Hematopoietic multipotent progenitor cell treated with erythropoietin and hydrocortisone succinate and interleukin-3 and kit ligand, for 8 days (in vitro differentiated cells): ENCODE results near the gene CCDC116.
"Not testable (repeated sequence)": the region's sequence is repeated elsewhere in the genome, so short reads cannot be mapped to it uniquely, and the experiment has no call there.

Source experiments
- DNase-seq: peaks from one replicate; pipeline ENCODE4 v3.0.0-alpha.2; 2015

The CCDC116 gene

DNA sequence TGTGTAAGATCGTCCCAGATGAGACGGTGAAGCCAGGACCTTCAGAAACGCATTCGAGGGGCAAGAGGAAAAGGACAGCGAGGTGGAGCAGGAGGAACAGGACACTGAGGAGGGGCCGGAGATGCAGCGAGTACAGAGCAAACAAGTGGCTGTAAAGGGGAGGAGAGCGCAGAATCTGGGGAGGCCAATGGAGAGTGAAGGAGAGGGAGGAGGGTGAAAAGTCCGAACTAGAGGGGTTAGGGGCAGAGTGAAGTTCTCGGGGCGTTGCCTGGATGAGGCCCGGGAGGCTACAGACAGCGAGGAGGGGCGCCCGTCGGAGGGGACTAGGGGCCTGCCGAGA lies 24.4 kb downstream of the CCDC116 start:
- DNase-seq: no peak

DNA sequence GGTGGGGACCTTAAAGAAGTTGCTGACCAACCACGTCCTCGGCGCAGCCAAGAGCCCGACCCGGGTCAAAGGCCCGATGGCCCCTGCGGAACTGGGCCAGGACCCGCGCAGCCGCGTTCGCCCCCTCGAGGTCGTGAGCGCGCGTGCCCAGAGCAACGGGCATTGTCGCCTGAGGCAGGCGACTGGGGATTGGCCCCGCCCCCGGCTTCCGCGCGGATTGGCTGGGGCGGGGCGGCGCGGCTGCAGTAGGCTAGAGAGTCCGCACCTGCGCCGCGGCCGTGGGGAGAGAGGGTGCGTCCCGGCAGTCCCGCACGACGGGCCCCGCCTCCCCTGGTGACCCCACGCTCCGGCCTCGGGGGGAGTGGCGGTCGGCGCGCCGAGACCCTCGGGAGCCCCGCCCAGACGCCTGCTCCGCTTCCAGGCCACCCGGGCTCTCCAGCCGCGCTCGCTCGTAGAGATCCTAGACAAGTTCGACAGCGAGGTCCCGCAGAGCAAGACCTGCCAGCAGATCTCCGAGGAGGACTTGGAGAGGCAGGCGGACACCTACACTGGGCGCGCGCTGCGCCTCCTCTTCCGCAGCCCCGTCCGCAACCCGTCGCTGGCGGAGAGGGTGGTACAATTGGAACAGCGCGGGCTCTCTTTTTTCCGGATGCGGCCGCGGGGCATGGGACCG lies 24.9 kb downstream of the CCDC116 start:
- peak; percentile 84 for DNase-seq

DNA sequence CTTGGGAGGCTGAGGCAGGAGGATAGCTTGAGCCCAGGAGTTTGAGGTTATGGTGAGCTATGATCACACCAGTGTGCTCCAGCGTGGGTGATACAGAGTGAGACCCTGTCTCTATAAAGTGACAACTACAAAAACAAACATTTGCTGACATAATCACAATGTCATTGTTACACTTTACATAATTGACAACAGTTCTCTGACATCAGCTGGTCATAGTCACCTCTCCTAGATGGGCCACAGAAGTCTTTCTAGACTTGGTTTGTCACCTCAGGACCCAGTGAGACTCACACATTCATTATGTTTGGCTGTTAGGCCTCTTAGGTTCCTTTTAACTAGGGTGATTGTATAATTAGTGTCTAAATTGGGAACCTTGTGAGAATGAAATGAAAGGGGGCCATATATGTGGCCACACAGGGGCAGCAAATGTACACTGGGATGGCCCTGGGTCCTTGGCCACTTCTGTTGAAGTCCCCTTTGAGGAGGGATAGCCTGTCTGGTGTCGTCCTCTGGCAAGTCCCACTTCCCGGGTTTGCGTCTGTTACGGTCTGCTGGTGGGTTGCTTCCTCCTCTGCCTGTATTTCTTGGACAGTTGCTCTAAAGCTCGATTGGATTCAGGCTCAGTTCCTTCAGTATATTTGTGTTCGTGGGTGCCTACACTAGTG lies 27.4 kb downstream of the CCDC116 start:
- no peak for DNase-seq

DNA sequence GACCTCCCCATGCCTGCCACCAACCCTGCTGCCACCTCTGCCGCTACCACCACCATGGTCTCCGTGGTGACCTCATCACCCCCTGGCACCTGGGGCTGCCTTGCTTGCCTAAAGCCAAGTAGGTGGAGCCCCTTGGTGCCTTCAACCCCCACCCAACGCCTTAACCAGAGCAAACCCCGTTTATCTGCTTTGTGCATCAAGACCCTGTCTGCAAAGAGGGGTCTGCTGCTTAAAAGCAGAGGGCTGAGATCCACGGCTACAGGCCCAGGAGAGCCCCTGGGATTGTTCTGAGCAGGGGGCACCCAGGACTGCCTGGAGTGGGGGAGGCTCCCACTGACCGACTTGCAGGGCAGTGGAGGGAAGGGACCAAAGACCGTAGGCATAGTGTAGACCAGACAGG lies 28.3 kb downstream of the CCDC116 start:
- DNase-seq: no peak

DNA sequence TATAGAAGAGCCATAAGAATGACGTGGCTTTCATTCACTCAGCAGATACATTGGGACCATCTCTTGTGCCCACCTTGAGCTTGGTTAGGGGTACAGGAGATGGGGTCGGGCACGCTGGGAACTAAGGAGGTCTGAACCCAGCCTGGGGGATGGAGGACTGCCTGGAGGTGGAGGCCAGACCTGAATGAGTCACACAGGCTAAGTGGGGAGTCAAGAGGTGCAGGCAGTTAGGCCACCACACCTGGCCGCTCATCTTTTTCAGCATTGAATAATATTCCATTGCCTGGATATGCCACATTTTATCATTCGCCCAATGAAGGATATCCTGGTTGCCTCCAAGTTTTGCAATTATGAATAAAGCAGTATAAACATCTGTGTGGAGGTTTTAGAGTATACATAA lies 29.4 kb downstream of the CCDC116 start:
- DNase-seq: no peak

DNA sequence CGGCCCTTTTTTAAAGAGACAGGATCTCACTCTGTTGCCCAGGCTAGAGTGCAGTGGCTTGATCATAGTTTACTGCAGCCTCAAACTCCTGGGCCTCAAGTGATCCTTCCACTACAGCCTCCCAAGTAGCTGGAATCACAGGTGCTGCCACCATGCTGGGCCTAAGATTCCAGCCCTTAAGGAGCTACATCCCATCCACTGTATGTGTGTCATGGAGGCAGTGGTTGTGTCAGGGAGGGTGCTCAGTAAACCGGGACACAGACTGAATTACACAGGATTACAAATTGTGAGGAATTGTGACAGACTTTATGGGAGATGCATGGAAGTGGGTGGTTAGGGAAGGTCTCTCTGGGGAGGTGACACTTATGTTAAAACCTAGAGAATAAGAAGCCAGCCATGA lies 31.2 kb downstream of the CCDC116 start:
- DNase-seq: no peak

DNA sequence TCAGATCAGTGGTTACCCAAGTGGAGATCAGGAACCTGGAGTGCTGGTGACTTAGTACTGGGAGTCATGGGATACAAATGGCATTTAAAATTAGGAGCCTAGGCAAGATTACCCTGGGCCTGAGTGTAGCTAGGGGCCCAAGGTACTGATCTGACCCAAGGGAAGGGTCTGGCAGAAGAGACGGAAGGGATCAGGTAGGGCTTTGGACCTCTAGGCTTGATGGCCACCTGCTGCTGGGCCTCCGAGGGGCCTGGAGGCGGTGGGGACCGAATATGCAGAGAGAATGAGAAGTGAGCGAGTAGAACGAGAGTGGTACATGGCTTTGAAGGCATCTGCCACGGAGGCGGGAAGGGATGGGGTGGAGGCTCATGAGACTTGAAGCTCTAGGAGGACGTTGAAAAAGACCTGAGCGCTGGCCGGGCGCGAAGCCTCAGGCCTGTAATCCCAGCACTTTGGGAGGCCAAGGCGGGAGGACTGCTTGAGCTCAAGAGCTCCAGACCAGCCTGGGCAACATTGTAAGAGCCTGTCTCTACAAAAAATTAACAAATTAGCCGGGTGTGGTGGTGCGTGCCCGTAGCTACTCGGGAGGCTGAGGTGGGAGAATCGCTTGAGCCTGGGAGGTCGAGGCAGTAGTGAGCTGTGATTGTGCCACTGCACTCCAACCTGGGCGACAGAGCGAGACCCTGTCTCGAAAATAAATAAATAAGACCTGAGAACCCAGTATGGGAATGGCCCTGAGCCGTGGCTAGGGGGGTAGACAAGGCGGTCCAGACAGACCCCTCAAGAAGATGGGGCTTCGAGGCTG lies 32.7 kb downstream of the CCDC116 start:
- DNase-seq: no peak

DNA sequence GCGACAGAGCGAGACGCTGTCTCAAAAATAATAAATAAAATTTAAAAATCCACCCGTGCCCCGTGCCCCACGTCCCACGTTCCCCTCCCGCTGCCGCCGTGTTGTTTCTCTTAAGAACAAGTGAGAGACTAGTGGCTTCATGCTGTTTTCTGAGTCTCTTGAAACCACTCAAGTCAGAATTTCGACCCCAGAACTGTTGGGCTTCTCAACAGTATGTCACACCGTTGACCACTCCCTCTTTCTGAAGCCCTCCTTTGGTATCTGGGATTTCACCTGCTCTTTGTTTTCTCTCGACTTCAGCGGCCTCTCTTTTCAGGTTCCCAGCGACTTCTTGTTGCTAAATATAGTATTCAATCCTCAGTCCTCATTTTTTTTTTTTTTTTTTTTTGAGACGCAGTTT lies 34.2 kb downstream of the CCDC116 start:
- DNase-seq: no peak

DNA sequence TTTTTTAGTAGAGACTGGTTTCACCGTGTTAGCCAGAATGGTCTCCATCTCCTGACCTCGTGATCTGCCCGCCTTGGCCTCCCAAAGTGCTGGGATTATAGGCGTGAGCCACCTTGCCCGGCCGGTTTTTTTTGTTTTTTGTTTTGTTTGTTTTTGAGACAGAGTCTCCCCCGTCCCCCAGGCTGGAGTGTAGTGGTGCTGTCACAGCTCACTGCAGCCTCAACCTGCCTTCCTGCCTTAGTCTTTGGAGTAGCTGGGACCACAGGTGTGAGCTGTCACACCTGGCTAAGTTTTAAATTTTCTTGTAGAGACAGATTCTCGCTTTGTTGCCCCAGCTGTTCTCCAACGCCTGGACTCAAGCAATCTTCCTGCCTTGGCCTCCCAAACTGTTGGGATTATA lies 36.5 kb downstream of the CCDC116 start:
- no peak for DNase-seq

DNA sequence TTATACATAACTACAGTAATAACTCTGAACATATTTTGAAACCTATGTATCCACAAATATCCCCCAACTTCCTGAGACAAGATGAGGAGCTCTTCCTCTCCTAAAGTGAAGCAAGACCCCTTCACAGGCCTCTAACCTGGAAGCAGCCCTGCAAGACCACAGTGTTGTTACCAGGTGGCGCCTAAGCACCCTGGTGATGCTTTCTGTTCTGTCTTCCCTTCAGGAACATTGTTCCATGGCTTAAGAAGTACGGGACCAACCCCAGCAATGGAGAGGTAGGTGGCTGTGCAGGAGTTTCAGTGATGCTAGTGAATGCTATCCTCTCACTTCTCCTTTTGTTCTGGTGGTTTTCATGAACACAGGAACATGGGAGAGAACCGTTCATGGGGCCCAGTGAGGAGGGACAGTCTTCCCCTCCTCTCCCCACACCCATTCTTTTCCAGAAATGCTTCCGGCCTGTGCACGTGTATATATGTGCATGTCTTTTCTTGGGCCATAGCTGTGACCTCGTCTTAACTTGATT lies 39.6 kb downstream of the CCDC116 start:
- no peak for DNase-seq

DNA sequence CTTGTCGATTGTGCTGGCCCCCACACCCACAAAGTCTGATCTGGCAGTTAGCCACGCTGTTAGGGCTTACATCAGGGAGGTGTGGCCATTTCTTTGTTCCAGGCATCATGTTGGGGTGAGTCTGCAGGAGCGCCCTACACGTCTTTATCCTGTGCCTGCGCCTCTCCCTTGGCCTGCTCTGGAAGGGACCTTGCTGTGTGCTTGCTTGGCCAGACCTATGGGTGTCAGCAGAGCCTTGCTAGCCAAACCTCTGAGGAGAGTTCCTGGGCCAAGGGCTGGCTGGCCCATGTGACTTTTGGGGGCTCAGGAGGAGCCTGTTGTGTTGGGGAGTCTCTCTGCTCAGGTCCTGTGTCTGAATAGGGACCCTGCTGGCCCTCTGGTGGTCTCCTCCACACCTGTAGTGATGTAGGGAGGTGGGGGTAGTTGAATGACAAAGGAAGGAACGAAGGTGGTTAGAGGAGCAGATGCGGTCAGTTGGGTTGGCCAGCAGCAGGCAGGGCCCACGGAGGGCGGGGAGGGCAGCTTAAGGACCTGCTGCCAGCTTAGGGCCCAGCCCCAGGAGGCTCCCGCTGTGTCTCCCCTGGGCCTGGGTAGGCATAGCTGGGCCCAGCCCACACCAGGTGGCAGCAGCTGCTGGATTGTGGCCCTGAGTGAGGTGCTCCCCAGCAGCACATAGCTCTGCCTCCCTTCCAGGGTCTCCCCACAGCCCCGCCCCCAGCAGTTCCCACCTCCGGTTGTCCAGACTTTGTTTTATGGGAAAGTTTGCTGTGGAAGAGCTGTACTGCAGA lies 41.2 kb downstream of the CCDC116 start:
- DNase-seq: peak; percentile 29

DNA sequence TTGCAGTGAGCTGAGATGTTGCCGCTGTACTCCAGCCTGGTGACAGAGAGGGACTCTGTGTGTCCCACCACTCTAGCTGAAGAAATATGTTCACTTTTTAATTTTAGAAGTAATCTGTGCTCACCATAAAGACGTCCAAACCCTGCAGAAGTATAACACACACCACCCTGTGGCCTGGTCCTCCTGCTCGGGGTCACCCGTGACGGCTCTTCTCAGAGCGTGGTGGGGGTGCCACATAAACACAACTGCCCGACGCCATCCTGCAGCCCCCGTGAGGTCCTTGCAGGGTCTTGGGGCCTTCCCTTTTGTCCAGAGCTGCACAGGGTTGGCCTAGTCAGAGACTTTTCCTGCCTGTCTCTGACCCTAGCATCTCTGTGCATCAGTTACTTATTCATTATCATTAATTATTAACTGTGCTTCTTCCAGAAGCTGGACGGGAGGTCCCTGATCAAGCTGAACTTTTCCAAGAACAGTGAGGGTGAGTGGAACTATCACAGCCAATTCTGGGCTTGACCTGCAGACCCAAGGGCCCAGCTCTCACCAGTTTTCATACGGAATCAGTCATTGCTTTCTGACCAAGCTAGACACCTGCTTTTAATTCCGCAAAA lies 42.2 kb downstream of the CCDC116 start:
- DNase-seq: no peak

DNA sequence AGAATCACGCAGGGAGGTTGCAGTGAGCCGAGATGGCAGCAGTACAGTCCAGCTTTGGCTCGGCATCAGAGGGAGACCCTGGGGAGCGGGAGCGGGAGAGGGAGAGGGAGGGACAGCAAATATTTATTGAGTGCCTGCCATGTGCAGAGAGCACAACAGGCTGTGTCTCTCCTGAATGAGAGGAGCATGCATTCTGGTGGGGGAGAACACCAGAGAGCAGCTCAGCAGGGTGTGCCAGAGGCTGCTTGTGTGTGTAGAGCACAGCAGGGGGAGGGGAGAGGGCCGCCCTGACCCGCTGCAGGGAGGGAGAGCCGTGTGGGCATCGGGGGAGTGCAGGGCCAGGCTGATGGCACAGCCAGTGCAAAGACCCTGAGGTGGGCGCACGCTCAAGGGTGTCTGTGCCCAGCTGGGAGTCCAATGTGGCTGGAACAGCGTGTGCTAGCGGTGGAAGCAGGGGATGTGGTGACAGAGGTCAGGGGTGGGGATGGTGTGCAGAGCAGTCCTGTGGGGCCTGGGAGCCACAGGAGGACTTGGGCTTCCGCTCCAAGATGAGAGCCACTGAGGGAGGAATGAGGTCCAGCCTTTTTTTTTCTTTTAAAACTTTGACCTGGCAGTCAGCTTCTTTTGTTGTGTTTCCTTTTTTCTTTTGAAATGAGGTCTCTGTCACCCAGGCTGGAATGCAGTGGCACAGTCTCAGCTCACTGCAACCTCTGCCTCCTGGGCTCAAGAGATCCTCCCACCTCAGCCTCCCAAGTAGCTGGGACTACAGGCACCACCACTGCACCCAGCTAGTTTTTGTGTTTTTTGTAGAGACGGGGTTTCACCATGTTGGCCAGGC lies 45.3 kb downstream of the CCDC116 start:
- no peak for DNase-seq

DNA sequence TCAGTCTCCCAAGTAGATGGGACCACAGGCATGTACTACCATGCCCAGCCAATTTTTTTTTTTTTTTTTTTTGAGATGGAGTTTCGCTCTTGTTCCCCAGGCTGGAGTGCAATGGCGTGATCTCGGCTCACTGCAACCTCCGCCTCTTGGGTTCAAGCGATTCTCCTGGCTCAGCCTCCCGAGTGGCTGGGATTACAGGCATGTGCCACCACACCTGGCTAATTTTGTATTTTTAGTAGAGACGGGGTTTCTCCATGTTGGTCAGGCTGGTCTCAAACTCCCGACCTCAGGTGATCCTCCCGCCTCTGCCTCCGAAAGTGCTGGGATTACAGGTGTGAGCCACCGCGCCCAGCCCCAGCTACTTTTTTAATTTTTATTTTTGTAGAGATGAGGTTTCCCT lies 46.3 kb downstream of the CCDC116 start:
- DNase-seq: not testable (repeated sequence)

DNA sequence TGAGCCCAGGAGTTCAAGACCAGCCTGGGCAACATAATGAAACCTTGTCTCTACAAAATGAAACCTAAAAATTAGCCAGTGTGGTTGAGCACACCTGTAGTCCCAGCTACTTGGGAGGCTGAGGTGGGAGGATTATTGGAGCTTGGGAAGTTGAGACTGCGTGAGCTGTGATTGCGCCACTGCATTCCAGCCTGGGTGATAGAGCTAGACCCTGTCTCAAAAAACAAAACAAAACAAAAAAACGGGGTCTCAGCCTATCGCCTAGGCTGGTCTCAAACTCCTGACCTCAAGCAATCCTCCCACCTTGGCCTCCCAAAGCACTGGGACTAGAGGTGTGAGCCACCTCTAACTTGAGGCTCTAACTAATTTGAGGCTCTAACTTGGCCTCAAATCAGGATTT lies 46.8 kb downstream of the CCDC116 start:
- DNase-seq: no peak

DNA sequence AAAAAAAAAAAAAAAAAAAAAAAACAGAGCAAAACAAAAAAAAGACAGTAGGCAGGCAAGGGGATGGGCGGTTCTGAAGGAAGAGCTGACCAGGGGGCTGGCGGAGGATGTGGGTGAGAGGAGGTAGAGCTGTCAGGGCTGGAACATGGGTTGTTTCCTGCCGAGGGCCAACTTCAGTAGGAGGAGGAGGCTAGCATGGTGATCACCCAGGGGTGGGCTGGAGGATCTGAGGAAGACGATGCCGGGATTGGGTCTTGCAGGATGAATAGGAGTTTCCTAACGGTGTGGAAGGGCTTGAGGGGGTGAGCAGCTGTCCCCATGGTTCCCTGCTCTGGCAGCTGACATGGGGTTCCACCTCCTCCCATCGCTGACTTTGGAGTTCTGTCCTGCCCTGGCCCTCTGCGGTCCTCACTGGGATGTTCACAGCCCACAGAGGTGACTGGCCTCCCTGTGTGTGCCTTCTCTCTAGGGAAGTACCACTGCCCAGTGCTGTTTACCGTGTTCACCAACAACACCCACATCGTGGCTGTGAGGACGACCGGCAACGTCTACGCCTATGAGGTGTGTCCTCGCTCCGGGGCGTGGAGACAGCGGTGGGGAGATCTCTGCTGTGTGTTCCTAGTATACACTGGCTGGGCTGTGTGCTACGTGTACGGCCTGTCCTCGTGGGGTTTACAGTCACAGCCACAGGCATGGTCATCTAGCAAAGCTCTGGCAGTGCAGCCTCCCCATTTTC lies 48.4 kb downstream of the CCDC116 start:
- DNase-seq: no peak

DNA sequence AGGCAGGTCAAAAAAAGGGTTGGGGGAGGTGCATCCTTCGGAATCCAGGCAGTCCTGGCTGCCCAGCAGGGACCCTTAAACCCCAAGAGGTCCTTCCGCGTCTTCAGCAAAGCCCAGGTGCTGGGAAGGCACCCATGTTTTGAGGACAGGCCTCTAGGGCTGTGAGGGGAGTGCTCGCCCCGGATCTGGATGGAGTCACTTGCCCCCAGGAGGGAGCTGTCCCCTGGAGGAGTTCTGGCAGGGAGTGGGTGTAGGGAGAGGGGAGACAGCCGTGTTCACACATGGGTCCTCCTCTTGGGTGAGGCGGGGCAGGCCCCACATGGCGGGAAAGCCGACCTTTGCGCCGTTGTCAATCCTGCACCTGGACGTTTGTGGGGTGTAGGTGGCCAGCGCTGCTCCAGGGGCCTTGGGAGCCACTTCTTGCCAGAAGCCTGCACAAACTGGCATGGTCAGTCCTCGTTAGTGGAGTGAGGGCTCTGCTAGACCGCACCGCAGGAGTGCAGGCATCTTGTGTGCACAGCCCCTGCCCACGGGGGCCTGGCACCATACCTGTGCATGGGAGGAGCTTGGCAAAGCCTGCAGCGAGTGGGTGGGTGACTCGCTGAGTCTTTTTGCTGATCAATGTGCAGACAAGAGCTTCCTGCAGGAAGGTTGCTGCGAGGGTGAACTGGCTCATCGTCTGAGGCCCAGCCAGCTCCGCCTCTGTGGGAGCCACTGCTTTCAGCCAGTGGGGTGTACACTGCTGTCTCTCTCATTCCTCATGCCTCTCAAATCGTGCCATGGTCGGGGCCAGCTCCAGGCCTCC lies 49.2 kb downstream of the CCDC116 start:
- DNase-seq: no peak

DNA sequence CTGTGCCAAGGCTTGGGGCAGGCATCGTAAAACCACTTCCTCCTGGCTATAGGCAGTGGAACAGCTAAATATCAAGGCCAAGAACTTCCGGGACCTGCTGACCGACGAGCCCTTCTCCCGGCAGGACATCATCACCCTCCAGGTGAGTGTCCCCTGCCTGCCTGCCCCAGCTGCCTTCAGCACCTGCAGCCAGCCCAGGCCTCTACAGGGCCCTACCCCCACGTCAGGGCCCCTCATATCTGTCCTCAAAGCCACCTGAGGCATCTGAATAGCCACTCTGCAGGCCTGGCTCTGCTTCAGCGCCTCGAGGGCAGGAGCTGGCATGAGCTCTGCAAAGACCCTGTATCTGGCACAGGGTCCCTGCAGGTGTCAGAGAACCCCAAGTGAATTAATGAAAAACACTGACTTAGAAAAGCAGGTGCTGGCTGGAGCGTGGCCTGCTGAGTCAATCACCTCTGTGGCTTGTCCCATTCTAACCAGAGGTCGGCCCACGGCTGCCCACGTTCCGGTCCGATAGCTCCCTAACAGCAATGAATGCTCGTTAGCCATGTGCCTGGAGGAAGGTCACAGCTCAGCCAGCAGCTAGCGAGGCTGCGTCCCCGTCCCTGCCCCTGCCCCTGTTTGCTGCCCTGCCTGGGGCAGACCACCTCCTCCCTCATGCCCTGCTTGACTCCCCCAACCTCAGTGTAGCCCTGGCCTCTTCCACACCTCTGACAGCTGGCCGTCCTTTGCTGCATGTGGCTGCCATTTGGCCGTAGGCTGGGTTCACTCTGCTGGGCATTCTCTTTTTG lies 50.0 kb downstream of the CCDC116 start:
- DNase-seq: no peak

DNA sequence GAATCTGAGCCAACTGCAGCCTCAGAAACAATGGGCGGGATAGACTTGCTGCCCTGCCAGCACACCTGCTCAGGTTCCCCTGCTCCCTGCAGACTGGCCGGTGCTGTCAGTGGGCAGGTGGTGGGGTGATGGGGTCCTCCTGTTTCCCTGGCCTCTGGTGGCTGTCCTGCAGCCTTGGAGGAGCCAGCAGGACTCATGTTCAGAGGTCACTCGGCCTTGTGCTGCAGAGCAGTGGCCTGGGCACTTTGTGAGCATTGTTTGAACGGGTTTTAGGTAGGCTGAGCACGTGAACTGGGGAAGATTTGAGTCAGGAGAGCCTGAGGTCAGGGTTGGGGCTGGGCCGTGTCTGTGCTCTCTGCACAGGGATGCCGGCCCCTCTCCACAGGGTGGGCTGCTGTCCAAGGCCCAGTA lies 50.8 kb downstream of the CCDC116 start:
- no peak for DNase-seq
